ENCODE results near the gene HBS1L. TPM values are rescaled to one million over a fixed set of nuclear protein-coding genes. Genes with fewer than 3 reads are reported as not detected.
A peak's percentile ranks its signal among the peaks of the same experiment; 100 is the strongest.

Gene HBS1L
- total and polyA plus RNA-seq, 9 donors, result 25.4 to 68.1 (median 55.9) TPM

DNA sequence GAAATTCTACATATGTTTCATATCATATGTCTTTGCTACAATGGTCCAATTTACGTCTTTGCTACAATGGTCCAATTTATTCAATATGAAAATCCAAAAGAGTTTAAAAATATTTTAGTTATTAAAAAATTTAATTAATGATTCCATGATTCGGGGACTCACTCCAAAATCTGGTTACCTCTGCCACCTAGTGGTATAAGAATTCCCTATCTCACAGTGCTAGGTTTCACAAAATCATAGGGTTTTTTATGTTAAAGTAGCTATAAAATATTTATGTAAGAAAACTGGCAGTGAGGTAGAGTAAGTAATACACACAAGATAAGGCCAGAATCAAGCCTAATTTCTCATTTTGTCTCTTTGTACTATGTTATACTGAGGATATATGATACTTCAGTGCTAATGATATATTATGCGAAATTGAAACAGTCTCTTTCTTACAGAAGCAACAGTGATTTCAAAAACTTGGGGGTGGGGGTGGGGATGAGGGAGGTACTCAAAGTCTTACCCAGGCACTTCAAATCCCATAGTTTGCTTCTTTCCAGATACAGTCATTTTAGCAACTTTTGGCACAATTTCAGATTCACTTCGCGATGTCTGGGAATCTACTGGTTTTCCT lies 52.3 kb downstream of the HBS1L start:
- Histone ChIP-seq H3K36me3 (no peaks in the 10 kb centered on the region), H3K27me3 (no peaks in the 10 kb centered on the region), H3K4me1 (ENCODE audit: insufficient read depth) (no peaks in the 10 kb centered on the region), H3K27ac (no peak overlapping the region), H3K9me3 (no peaks in the 10 kb centered on the region), H3K4me3 (no peak overlapping the region)
- TF ChIP-seq POLR2A (IDR thresholded peaks at IDR 0.05), result no peak
- peak in 1 of 3 donors; percentile 9 for TF ChIP-seq CTCF (IDR thresholded peaks at IDR 0.05)
- TF ChIP-seq EP300 (IDR thresholded peaks at IDR 0.05), result no peak
- DNase-seq, result no peak
- 75 to 84% (median 79%) methylated on average over 5 of the region's 5 CpGs for WGBS, 3 donors
- intact Hi-C loops (cut with DNase I), result no loop called here

DNA sequence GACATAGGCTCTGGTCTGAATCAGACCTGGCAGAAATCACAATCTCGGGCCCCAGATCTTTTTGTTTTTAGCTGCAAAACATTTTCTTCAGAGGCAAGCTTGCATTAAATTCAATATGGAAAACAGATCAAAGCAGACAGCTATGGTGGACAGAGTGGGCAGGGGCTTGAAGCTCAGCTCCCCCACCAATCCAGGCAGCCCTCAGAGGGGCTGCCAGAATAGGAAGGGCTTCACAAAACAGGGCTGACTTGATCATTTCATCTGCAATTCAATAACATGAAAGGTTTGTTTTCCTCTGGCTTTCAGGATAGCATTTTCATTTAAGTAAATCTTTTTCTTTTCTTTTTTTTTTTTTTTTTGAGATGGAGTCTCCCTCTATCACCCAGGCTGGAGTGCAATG lies 55.5 kb downstream of the HBS1L start:
- Histone ChIP-seq H3K4me1 (ENCODE audit: insufficient read depth) (no peaks in the 10 kb centered on the region), H3K36me3 (no peaks in the 10 kb centered on the region), H3K9me3 (no peaks in the 10 kb centered on the region), H3K4me3 (no peak overlapping the region), H3K27me3 (no peaks in the 10 kb centered on the region), H3K27ac (no peak overlapping the region)
- DNase-seq, result no peak
- WGBS, 3 donors, result 93 to 97% (median 95%) methylated on average over 1 of the region's 1 CpG
- intact Hi-C loops (cut with DNase I), result no loop called here
- TF ChIP-seq CTCF (IDR thresholded peaks at IDR 0.05) (no peak), POLR2A (IDR thresholded peaks at IDR 0.05) (no peak), EP300 (IDR thresholded peaks at IDR 0.05) (no peak)

- H3K4me1 ChIP-seq (ENCODE audit: insufficient read depth), result no peaks in the 10 kb centered on the region
- DNase-seq, result no peak
- no peaks in the 10 kb centered on the region for H3K36me3 ChIP-seq
- WGBS, 3 donors, result 92 to 93% (median 93%) methylated on average over 9 of the region's 9 CpGs
- no peaks in the 10 kb centered on the region for H3K27me3 ChIP-seq
- TF ChIP-seq EP300 (IDR thresholded peaks at IDR 0.05), result no peak
- TF ChIP-seq POLR2A (IDR thresholded peaks at IDR 0.05), result no peak
- no peak for TF ChIP-seq CTCF (IDR thresholded peaks at IDR 0.05)
- H3K4me3 ChIP-seq, result no peak overlapping the region
- no peaks in the 10 kb centered on the region for H3K9me3 ChIP-seq
- intact Hi-C loops (cut with DNase I), result no loop called here
- H3K27ac ChIP-seq, result no peak overlapping the region
Measured at GRCh38 chr6:134997133-134997995, 57.3 kb downstream of the HBS1L start.

DNA sequence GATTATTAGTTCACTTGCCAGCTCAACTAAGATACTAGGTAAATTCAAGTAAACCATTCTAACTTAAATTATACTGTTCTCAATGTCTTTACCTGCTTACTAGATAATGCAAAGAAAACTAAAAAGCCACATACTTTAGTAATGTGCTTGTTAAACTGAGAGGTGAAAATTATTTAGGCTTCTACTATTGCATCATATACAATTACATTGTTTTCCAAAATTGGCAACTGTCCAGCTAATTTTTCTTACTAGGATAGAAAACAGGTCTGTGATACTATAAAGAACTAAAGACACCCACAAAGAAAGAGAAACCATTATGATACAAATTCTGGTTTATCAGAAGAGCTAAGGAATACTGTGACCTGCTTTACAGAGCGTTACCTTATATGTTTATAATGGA lies 59.1 kb downstream of the HBS1L start:
- TF ChIP-seq POLR2A (IDR thresholded peaks at IDR 0.05) (no peak), CTCF (IDR thresholded peaks at IDR 0.05) (no peak), EP300 (IDR thresholded peaks at IDR 0.05) (no peak)
- intact Hi-C loops (cut with DNase I), result no loop called here
- 97 to 99% (median 98%) methylated on average over 1 of the region's 1 CpG for WGBS, 3 donors
- Histone ChIP-seq H3K27me3 (no peaks in the 10 kb centered on the region), H3K4me3 (no peak overlapping the region), H3K4me1 (ENCODE audit: insufficient read depth) (no peaks in the 10 kb centered on the region), H3K27ac (no peak overlapping the region), H3K36me3 (no peaks in the 10 kb centered on the region), H3K9me3 (no peaks in the 10 kb centered on the region)
- no peak for DNase-seq

Measured in ovary (tissue), 9 donors.